Smooth muscle cell (in vitro differentiated cells): ENCODE data around the gene DPH7. TPM values are rescaled to one million over a fixed set of nuclear protein-coding genes. Genes with fewer than 3 reads are reported as not detected.

ENCODE experiments used
- DNase-seq: peaks from one replicate; lab custom pipeline; 2025; ENCODE audit not compliant: unreplicated experiment; lab: John Stamatoyannopoulos, UW
- H2AFZ ChIP-seq: fragments of 200-600 bp; sonication (generic); 2 replicates; pipeline ENCODE4 v1.6.0; 2016; ENCODE audit warnings: antibody characterized with exemption, low read depth, mild to moderate bottlenecking
- H3F3A ChIP-seq: fragments of 200-600 bp; sonication (generic); 2 replicates; pipeline ENCODE4 v1.6.0; 2017; ENCODE audit warnings: antibody characterized with exemption, low read depth
- H3K27ac ChIP-seq: fragments of 200-600 bp; sonication (generic); 2 replicates; pipeline ENCODE4 v1.5.1; 2016; ENCODE audit warnings: low read depth, mild to moderate bottlenecking
- H3K27me3 ChIP-seq: fragments of 200-600 bp; sonication (generic); 2 replicates; pipeline ENCODE4 v1.6.1; 2016; ENCODE audit warnings: low read depth, mild to moderate bottlenecking
- H3K36me3 ChIP-seq: fragments of 200-600 bp; sonication (generic); 2 replicates; pipeline ENCODE4 v1.5.1; 2016; ENCODE audit warnings: low read depth
- H3K4me1 ChIP-seq: fragments of 200-600 bp; sonication (generic); 2 replicates; pipeline ENCODE4 v1.5.1; 2016; ENCODE audit warnings: low read depth
- H3K4me2 ChIP-seq: fragments of 200-600 bp; sonication (generic); 2 replicates; pipeline ENCODE4 v1.6.0; 2016; ENCODE audit warnings: mild to moderate bottlenecking
- H3K4me3 ChIP-seq: fragments of 200-600 bp; sonication (generic); 2 replicates; pipeline ENCODE4 v1.5.1; 2016; ENCODE audit warnings: mild to moderate bottlenecking
- H3K79me2 ChIP-seq: fragments of 200-600 bp; sonication (generic); 2 replicates; pipeline ENCODE4 v1.6.0; 2016; ENCODE audit warnings: low read depth, mild to moderate bottlenecking
- H3K9ac ChIP-seq: fragments of 200-600 bp; sonication (generic); 2 replicates; pipeline ENCODE4 v1.6.0; 2016; ENCODE audit warnings: low read depth
- H3K9me3 ChIP-seq: fragments of 200-600 bp; sonication (generic); replicated peaks from 2 replicates; pipeline ENCODE4 v1.5.1; 2016; ENCODE audit warnings: low read depth
- H4K20me1 ChIP-seq: fragments of 200-600 bp; sonication (generic); 2 replicates; pipeline ENCODE4 v1.6.0; 2016; ENCODE audit warnings: low read depth
- WGBS: methylation state at CpG from one replicate; pipeline ENCODE4 v1.1.7; 2016; ENCODE audit warnings: low lambda C conversion rate; 5-methylcytosine and 5-hydroxymethylcytosine counted together
- polyA plus RNA-seq: library from polyadenylated mRNA; unstranded; fragments of >200 nt; fragmentation: Nextera tagmentation; extraction: Ambion mirVana; gene quantifications from 2 replicates; pipeline ENCODE4 v1.2.1, GENCODE V29; 2016
- total RNA-seq: library from RNA; depleted of rRNA; stranded (reverse); fragments of >200 nt; gene quantifications from 2 replicates; pipeline ENCODE4 v1.2.3, GENCODE V29; 2014
- TF ChIP-seq, protein P1 (sequence below): fragments of 200-600 bp; sonication (generic); IDR thresholded peaks from 2 replicates; pipeline ENCODE4 v1.5.1; 2017; ENCODE audit warnings: borderline replicate concordance, mild to moderate bottlenecking, antibody characterized with exemption; ENCODE audit not compliant: insufficient read depth, poor library complexity, severe bottlenecking

Gene DPH7
- total and polyA plus RNA-seq, 2 experiments from 2014 or later, result 18.2 to 21.8 TPM

- TF ChIP-seq, protein P1, sequence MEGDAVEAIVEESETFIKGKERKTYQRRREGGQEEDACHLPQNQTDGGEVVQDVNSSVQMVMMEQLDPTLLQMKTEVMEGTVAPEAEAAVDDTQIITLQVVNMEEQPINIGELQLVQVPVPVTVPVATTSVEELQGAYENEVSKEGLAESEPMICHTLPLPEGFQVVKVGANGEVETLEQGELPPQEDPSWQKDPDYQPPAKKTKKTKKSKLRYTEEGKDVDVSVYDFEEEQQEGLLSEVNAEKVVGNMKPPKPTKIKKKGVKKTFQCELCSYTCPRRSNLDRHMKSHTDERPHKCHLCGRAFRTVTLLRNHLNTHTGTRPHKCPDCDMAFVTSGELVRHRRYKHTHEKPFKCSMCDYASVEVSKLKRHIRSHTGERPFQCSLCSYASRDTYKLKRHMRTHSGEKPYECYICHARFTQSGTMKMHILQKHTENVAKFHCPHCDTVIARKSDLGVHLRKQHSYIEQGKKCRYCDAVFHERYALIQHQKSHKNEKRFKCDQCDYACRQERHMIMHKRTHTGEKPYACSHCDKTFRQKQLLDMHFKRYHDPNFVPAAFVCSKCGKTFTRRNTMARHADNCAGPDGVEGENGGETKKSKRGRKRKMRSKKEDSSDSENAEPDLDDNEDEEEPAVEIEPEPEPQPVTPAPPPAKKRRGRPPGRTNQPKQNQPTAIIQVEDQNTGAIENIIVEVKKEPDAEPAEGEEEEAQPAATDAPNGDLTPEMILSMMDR, result no peak
- Histone ChIP-seq H3K4me1 (no peaks in the 10 kb centered on the region), H4K20me1 (no peaks in the 10 kb centered on the region), H3K9me3 (no peaks in the 10 kb centered on the region), H3K79me2 (no peaks in the 10 kb centered on the region), H2AFZ (no peak overlapping the region), H3K4me2 (no peak overlapping the region), H3K27me3 (no peaks in the 10 kb centered on the region), H3K4me3 (no peak overlapping the region), H3K36me3 (no peaks in the 10 kb centered on the region), H3F3A (no peaks in the 10 kb centered on the region), H3K27ac (no peak overlapping the region), H3K9ac (no peak overlapping the region)
- WGBS, result 96% methylated on average over 15 of the region's 15 CpGs
- DNase-seq, result no peak
Observed at GRCh38 chr9:137506274-137506673, 72.5 kb downstream of the DPH7 start.

DNA sequence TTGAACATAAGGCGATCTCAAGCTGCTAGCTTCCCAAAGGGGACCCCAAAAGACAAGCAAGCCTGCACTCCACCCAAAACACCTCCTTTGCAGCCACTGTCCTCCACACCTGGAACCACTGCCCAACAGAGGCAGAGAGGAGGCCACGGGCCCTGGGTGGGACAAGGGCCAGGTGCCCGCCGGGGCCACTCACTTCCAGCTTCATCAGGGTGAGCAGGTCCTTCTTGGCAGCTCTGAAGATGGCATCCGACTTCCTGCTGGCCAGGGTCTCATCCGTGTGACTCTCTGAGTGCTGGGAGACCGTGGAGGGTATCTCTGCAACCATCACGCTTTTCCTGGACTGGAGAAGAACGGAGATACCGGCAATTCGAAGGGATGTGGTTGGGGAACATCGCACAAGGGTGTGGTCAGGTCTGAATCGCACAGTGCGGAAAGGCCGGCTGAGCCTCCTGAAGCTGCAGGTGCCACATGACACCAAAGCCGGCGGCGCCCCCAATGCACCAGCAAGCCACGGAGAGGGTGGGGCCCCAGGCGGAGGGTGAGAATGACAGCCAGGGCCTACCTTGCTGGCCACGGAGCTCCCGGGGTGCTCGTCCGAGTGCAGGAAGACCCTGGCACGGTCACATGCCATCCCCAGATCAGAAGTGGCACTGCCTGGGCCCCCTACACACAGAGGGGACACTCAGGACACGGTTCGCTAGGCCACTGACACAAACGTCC lies 73.1 kb downstream of the DPH7 start:
- no peak overlapping the region for H3K9ac ChIP-seq
- H3K79me2 ChIP-seq, result no peaks in the 10 kb centered on the region
- H3K4me2 ChIP-seq, result no peak overlapping the region
- H4K20me1 ChIP-seq, result no peaks in the 10 kb centered on the region
- no peaks in the 10 kb centered on the region for H3K27me3 ChIP-seq
- no peaks in the 10 kb centered on the region for H3K36me3 ChIP-seq
- no peak for DNase-seq
- H2AFZ ChIP-seq, result no peak overlapping the region
- H3K9me3 ChIP-seq, result no peaks in the 10 kb centered on the region
- no peaks in the 10 kb centered on the region for H3K4me1 ChIP-seq
- H3K27ac ChIP-seq, result no peak overlapping the region
- TF ChIP-seq, protein P1, result no peak
- WGBS, result 94% methylated on average over 28 of the region's 28 CpGs
- no peak overlapping the region for H3K4me3 ChIP-seq
- H3F3A ChIP-seq, result no peaks in the 10 kb centered on the region

Other genes starting within 250 kb of the DPH7 start
- 3.1 and 10.4 TPM in 2 replicates for gene EXD3, start 155.8 kb downstream of the DPH7 start, total RNA-seq
- gene EXD3, start 155.8 kb downstream of the DPH7 start, polyA plus RNA-seq, result 12.5 and 15.7 TPM in 2 replicates
- 0.09 and 0.90 TPM in 2 replicates for gene NOXA1, start 155.5 kb downstream of the DPH7 start, total RNA-seq
- 0.81 and 3.8 TPM in 2 replicates for gene NOXA1, start 155.5 kb downstream of the DPH7 start, polyA plus RNA-seq
- gene ENTPD8, start 137.6 kb downstream of the DPH7 start, total RNA-seq, result not detected in 2 replicates
- gene ENTPD8, start 137.6 kb downstream of the DPH7 start, polyA plus RNA-seq, result not detected in 2 replicates
- gene NSMF, start 119.6 kb downstream of the DPH7 start, total RNA-seq, result 25.2 and 30.9 TPM in 2 replicates
- 48.5 and 55.9 TPM in 2 replicates for gene NSMF, start 119.6 kb downstream of the DPH7 start, polyA plus RNA-seq
- 0.67 TPM in 1 of 2 replicates, not detected in the other for gene PNPLA7, start 28.5 kb downstream of the DPH7 start, total RNA-seq
- gene PNPLA7, start 28.5 kb downstream of the DPH7 start, polyA plus RNA-seq, result 0.46 and 1.1 TPM in 2 replicates
- 33.5 and 42.9 TPM in 2 replicates for gene MRPL41, start 27.0 kb downstream of the DPH7 start, total RNA-seq
- gene MRPL41, start 27.0 kb downstream of the DPH7 start, polyA plus RNA-seq, result 83.2 and 85.7 TPM in 2 replicates
- 13.5 and 16.6 TPM in 2 replicates for gene ZMYND19, start 11.6 kb upstream of the DPH7 start, total RNA-seq
- gene ZMYND19, start 11.6 kb upstream of the DPH7 start, polyA plus RNA-seq, result 37.8 and 41.8 TPM in 2 replicates
- 10.0 and 18.7 TPM in 2 replicates for gene ARRDC1, start 26.8 kb upstream of the DPH7 start, total RNA-seq
- gene ARRDC1, start 26.8 kb upstream of the DPH7 start, polyA plus RNA-seq, result 16.7 and 36.3 TPM in 2 replicates
- gene EHMT1, start 40.1 kb upstream of the DPH7 start, total RNA-seq, result 23.1 and 25.6 TPM in 2 replicates
- gene EHMT1, start 40.1 kb upstream of the DPH7 start, polyA plus RNA-seq, result 34.1 and 56.6 TPM in 2 replicates